ENCODE results near the gene TMPRSS6. TPM values are rescaled to one million over a fixed set of nuclear protein-coding genes. Genes with fewer than 3 reads are reported as not detected.

Gene TMPRSS6
- polyA plus RNA-seq, 1 donor from 2014 or later: not detected

- Mint-ChIP-seq H3K27me3 (no peaks in the 10 kb centered on the region), H3K4me3 (no peak overlapping the region), H3K36me3 (peaks cover 1% of the 10 kb centered on the region), H3K27ac (no peak overlapping the region), H3K4me1 (no peaks in the 10 kb centered on the region), H3K9me3 (no peaks in the 10 kb centered on the region)
Measured at GRCh38 chr22:37113757-37114156, 4.2 kb upstream of the TMPRSS6 start.

DNA sequence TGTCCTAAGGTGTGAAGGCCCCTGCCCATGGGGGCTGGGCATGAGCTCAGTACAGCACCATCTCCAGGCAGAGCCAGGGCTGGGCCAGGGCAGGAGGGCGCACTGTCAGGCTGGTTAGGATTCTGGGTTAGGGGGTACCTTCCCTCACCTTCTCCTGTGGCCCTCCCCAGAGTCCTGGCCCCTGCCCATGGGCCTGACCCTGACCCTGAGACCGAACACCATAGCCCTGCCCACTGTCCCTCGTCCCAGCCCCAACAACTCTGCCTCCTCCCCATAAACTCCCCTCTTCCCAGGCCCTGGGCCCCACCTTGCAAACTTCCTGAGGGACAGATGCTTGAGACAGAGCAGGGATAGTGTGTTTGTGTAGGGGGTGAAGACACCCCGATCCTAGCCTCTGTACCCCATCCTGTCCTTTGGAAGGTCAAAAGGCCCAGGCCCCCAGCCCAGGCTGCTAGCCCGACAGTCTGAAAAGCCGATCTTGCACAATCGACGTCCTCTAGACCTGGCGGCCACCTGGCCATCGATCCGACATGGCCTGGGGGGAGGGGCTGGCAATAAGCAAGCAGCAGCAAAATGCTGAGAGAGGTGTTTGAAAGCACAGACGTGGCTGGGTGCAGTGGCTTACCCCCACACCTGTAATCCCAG is 2.7 kb upstream of the TMPRSS6 start:
- no peaks in the 10 kb centered on the region for H3K27me3 Mint-ChIP-seq
- H3K4me3 Mint-ChIP-seq: no peak overlapping the region
- no peaks in the 10 kb centered on the region for H3K36me3 Mint-ChIP-seq
- no peak overlapping the region for H3K27ac Mint-ChIP-seq
- H3K4me1 Mint-ChIP-seq: no peaks in the 10 kb centered on the region
- H3K9me3 Mint-ChIP-seq: no peaks in the 10 kb centered on the region

DNA sequence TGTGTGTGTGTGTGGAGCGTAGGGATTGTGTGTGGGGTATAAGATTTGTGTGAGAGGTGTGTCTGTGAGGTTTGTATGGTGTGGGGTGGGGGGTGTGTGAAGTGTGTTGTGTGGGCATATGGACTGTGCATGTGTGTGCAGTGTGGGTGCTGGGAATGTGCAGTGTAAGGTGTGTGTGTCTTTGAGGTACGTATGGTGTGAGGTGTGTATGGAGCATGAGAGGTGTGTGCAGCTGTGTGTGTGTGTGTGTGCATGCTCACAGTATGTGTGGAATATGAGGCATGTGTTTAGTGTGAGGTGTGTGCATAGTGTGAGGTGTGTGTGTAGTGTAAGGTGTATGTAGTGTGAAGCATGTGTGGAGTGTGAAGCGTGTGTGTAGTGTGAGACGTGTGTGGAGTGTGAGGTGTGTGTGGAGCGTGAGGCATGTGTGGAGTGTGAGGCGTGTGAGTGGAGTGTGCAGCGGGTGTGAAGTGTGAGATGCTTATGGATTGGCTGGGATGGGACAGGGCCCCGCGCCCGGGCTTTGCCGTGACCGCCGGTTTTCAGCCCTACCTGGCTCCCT is 1.7 kb upstream of the TMPRSS6 start:
- H3K27me3 Mint-ChIP-seq: no peaks in the 10 kb centered on the region
- peaks cover 0 to 3% (median 0%) of the 10 kb centered on the region in 3 donors for H3K9me3 Mint-ChIP-seq
- H3K4me3 Mint-ChIP-seq: no peak overlapping the region
- H3K4me1 Mint-ChIP-seq: no peaks in the 10 kb centered on the region
- H3K27ac Mint-ChIP-seq: no peak overlapping the region
- no peaks in the 10 kb centered on the region for H3K36me3 Mint-ChIP-seq

DNA sequence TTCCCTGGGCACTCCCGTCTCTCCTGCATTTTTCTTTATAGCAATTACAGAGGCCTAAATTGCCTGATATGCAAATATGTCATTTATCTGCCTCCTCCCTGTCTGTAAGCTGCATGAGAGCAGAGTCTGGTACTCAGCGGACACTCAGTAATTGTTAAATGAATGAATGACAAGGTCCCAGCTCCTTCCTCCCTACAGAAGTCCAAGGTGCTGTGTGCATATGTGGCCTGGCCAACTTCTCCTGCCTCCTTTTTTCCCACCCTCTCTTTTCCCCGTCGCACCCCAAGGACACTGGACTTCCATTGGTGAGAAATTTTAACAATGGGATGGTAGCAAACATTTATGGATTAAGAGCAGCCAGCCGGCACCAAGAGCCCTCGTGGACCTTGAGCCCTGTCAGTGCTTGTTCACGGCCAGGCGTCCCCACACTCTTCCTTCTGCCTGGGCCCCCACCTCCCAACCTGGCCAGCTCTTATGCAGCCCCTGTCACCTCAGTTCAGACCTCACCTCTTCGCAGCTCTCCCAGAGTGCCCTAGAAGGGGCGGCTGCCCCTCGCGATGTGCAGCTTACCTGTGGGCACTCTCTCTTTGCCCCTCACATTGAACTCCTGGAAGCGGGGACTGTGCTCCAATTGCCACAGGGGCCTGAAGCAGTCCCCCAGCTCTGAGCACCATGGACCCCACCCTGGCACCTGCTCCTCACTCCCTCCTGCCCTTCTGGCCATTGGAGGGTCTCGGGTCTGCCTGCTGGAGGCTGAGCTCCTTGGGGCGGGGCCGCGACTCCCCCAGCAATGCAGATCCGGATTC is 1.5 kb downstream of the TMPRSS6 start:
- Mint-ChIP-seq H3K9me3 (peaks cover 0 to 3% (median 0%) of the 10 kb centered on the region in 3 donors), H3K36me3 (no peaks in the 10 kb centered on the region), H3K27ac (no peak overlapping the region), H3K27me3 (no peaks in the 10 kb centered on the region), H3K4me1 (peaks cover 0 to 3% (median 1%) of the 10 kb centered on the region in 3 donors), H3K4me3 (no peak overlapping the region)

DNA sequence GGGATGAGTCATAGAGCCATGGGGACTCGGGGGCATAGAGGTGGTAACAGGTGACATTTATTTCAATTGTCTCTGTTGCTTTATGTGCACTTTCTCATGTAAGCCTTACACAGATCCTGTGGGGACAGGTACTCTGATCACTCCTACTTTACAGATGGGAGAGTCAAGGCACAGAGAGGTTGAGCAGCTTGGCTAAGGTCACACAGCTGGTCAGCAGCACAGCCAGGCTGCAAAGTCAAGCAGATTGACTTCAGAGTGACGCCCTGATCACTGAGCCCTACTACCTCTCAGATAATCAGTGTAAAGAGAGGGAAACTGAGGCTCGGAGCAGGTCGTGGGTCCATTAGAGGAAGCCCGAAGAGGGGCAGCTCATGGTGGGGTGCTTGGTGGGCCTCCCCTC is 3.5 kb downstream of the TMPRSS6 start:
- H3K9me3 Mint-ChIP-seq: peaks cover 0 to 3% (median 0%) of the 10 kb centered on the region in 3 donors
- H3K4me3 Mint-ChIP-seq: no peak overlapping the region
- H3K27ac Mint-ChIP-seq: no peak overlapping the region
- H3K27me3 Mint-ChIP-seq: no peaks in the 10 kb centered on the region
- H3K4me1 Mint-ChIP-seq: peaks cover 0 to 3% (median 1%) of the 10 kb centered on the region in 3 donors
- no peaks in the 10 kb centered on the region for H3K36me3 Mint-ChIP-seq

GRCh38 chr22:37105154-37105553 is 4.4 kb downstream of the TMPRSS6 start:
- H3K36me3 Mint-ChIP-seq: no peaks in the 10 kb centered on the region
- H3K9me3 Mint-ChIP-seq: peaks cover 0 to 3% (median 0%) of the 10 kb centered on the region in 3 donors
- H3K4me1 Mint-ChIP-seq: peaks cover 0 to 10% (median 4%) of the 10 kb centered on the region in 3 donors

GRCh38 chr22:37103656-37104452 is 5.7 kb downstream of the TMPRSS6 start:
- Mint-ChIP-seq H3K4me3 (no peak overlapping the region), H3K9me3 (peaks cover 0 to 3% (median 0%) of the 10 kb centered on the region in 3 donors), H3K27ac (no peak overlapping the region), H3K4me1 (peaks cover 0 to 14% (median 6%) of the 10 kb centered on the region in 3 donors), H3K27me3 (no peaks in the 10 kb centered on the region), H3K36me3 (no peaks in the 10 kb centered on the region)

More at GRCh38 chr22:37105154-37105553, 4.4 kb downstream of the TMPRSS6 start:
- H3K4me3 Mint-ChIP-seq: no peak overlapping the region
- no peaks in the 10 kb centered on the region for H3K27me3 Mint-ChIP-seq
- H3K27ac Mint-ChIP-seq: no peak overlapping the region

DNA sequence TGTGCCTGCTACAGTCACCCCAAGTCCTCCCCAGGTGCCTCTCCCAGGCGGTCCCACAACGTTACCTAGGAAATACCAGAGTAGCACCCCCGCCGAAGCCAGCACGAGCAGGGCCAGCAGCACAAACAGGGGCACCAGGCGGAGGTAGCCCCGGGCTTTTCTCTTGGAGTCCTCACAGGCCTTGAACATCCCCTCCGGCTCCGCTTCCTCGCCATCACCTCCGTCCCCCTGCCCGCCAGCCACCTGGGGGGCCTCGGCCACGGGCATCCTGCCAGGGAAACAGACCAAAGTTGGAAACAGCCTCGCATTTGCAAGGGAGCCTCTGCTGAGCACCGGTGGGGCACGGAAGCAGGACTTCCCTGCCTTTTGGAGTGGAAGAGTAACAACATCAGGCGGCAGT is 6.4 kb downstream of the TMPRSS6 start:
- Mint-ChIP-seq H3K4me3 (no peak overlapping the region), H3K27me3 (no peaks in the 10 kb centered on the region), H3K27ac (no peak overlapping the region), H3K4me1 (peaks cover 0 to 14% (median 6%) of the 10 kb centered on the region in 3 donors), H3K36me3 (no peaks in the 10 kb centered on the region), H3K9me3 (peaks cover 0 to 3% (median 0%) of the 10 kb centered on the region in 3 donors)

GRCh38 chr22:37101311-37102066 is 8.0 kb downstream of the TMPRSS6 start:
- no peaks in the 10 kb centered on the region for H3K36me3 Mint-ChIP-seq
- H3K9me3 Mint-ChIP-seq: peaks cover 0 to under 1% (median 0%) of the 10 kb centered on the region in 3 donors
- H3K27me3 Mint-ChIP-seq: peaks cover 4% of the 10 kb centered on the region
- no peak overlapping the region for H3K27ac Mint-ChIP-seq
- peaks cover 0 to 14% (median 6%) of the 10 kb centered on the region in 3 donors for H3K4me1 Mint-ChIP-seq
- H3K4me3 Mint-ChIP-seq: no peak overlapping the region

DNA sequence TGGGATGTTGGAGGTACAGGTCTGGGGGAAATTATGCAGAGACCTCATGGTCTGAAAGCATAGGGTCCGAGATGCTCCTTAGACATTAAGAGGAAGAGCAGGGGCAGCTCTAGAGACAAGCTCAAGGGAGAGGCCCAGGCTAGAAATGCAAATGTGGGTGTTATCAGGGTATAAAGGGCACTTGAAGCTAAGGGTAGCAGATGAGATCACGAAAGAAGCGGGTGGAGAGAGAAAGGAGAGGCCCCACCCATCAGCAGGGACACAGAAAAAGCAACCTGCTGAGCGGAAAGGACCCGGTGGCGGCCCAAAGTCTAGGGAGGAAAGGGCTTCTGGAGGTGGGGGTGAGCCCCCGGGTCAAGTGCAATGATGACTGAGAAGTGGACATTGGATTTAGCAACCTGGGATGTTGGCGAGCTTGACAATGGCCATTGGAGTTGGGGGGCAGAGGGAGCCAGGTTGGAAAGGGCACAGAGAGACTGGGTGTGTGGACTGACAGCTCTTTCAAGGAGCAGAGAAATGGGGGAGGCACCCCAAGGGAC is 8.9 kb downstream of the TMPRSS6 start:
- Mint-ChIP-seq H3K27ac (no peak overlapping the region), H3K9me3 (no peaks in the 10 kb centered on the region), H3K4me3 (peak overlapping the region in 1 of 4 donors; percentile 79), H3K36me3 (no peaks in the 10 kb centered on the region), H3K27me3 (peaks cover 10% of the 10 kb centered on the region), H3K4me1 (peaks cover 0 to 14% (median 6%) of the 10 kb centered on the region in 3 donors)

DNA sequence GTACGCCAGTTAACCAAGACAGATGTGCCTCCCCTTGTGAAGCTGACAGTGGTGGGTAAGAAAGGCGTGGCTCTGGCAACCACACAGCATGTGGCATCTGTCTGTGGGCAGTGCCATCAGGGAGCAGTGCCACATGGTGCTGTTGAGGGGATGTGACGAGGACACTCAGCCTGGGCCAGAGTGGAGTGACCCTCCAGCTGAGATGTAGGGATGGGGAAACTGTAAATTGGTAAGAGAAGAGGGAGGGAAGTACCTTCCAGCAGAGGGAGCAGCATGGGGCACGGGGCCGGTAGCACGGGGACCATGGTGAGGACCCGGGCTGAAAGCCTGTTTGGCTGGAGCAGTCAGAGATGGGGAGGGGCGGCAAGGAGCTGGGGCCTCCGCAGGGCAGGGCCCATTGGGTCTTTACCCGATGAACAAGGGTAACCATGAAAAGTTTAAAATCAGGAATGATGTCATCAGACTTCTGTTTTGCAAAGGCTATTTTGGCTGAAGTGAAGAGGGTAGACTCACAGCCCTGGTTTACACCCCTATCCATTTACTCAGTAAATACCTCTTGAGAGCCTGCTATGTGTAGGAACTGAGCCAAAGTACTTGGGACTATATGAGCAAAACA is 10.4 kb downstream of the TMPRSS6 start:
- Mint-ChIP-seq H3K4me3 (no peak overlapping the region), H3K9me3 (no peaks in the 10 kb centered on the region), H3K36me3 (no peaks in the 10 kb centered on the region), H3K27ac (no peak overlapping the region), H3K27me3 (peaks cover 20% of the 10 kb centered on the region), H3K4me1 (peaks cover 0 to 14% (median 6%) of the 10 kb centered on the region in 3 donors)

GRCh38 chr22:37097346-37097745 is 12.2 kb downstream of the TMPRSS6 start:
- no peaks in the 10 kb centered on the region for H3K36me3 Mint-ChIP-seq
- H3K9me3 Mint-ChIP-seq: no peaks in the 10 kb centered on the region
- peaks cover 0 to 11% (median 5%) of the 10 kb centered on the region in 3 donors for H3K4me1 Mint-ChIP-seq
- H3K27me3 Mint-ChIP-seq: peaks cover 24% of the 10 kb centered on the region
- no peak overlapping the region for H3K27ac Mint-ChIP-seq
- H3K4me3 Mint-ChIP-seq: no peak overlapping the region

GRCh38 chr22:37095113-37095512 is 14.4 kb downstream of the TMPRSS6 start:
- no peak overlapping the region for H3K27ac Mint-ChIP-seq
- H3K4me1 Mint-ChIP-seq: peaks cover 0 to 4% (median 2%) of the 10 kb centered on the region in 3 donors
- no peaks in the 10 kb centered on the region for H3K9me3 Mint-ChIP-seq
- peaks cover 24% of the 10 kb centered on the region for H3K27me3 Mint-ChIP-seq
- H3K36me3 Mint-ChIP-seq: no peaks in the 10 kb centered on the region
- no peak overlapping the region for H3K4me3 Mint-ChIP-seq

All from IgD-negative memory B cell (primary cell).